Measurements from ENCODE around the gene PAGE4. TPM values are rescaled to one million over a fixed set of nuclear protein-coding genes. Genes with fewer than 3 reads are reported as not detected.

PAGE4 gene
- total RNA-seq, 4 donors from 2014 or later: not detected

GRCh38 chrX:49853661-49854060, 24.6 kb downstream of the PAGE4 start:
- intact Hi-C loops (cut with DNase I): no loop called here
- TF ChIP-seq CTCF (IDR thresholded peaks at IDR 0.05) (no peak), POLR2A (IDR thresholded peaks at IDR 0.05) (no peak)
- H3K36me3 ChIP-seq: no peaks in the 10 kb centered on the region
- no peak for DNase-seq
- no peaks in the 10 kb centered on the region for H3K27me3 ChIP-seq
- no peak overlapping the region for H3K27ac ChIP-seq
- no peak overlapping the region for H3K4me3 ChIP-seq
- 69 to 95% methylated on average over 3 to 6 of the region's 6 CpGs for WGBS, 2 donors
- no peaks in the 10 kb centered on the region for H3K9me3 ChIP-seq
- no peaks in the 10 kb centered on the region for H3K4me1 ChIP-seq

- no peaks in the 10 kb centered on the region for H3K9me3 ChIP-seq
- DNase-seq: no peak
Measured at GRCh38 chrX:49856819-49857218, 27.7 kb downstream of the PAGE4 start.

GRCh38 chrX:49858341-49858740, 29.2 kb downstream of the PAGE4 start:
- DNase-seq: no peak

More at GRCh38 chrX:49856819-49857218, 27.7 kb downstream of the PAGE4 start:
- no peaks in the 10 kb centered on the region for H3K4me1 ChIP-seq
- TF ChIP-seq CTCF (IDR thresholded peaks at IDR 0.05): no peak
- no peak for TF ChIP-seq POLR2A (IDR thresholded peaks at IDR 0.05)
- H3K27ac ChIP-seq: no peak overlapping the region
- intact Hi-C loops (cut with DNase I): no loop called here
- no peaks in the 10 kb centered on the region for H3K27me3 ChIP-seq
- no peaks in the 10 kb centered on the region for H3K36me3 ChIP-seq
- 63 to 87% methylated on average over 2 of the region's 2 CpGs for WGBS, 2 donors
- H3K4me3 ChIP-seq: no peak overlapping the region

GRCh38 chrX:49859491-49859890, 30.4 kb downstream of the PAGE4 start:
- no peak for DNase-seq
- TF ChIP-seq CTCF (IDR thresholded peaks at IDR 0.05): no peak
- TF ChIP-seq POLR2A (IDR thresholded peaks at IDR 0.05): no peak
- Histone ChIP-seq H3K4me3 (no peak overlapping the region), H3K4me1 (no peaks in the 10 kb centered on the region), H3K27me3 (no peaks in the 10 kb centered on the region), H3K9me3 (no peaks in the 10 kb centered on the region), H3K36me3 (no peaks in the 10 kb centered on the region), H3K27ac (no peak overlapping the region)
- intact Hi-C loops (cut with DNase I): no loop called here
- 81 to 100% methylated on average over 1 of the region's 1 CpG for WGBS, 2 donors

More at GRCh38 chrX:49858341-49858740, 29.2 kb downstream of the PAGE4 start:
- intact Hi-C loops (cut with DNase I): no loop called here
- no peak overlapping the region for H3K4me3 ChIP-seq
- TF ChIP-seq CTCF (IDR thresholded peaks at IDR 0.05) (no peak), POLR2A (IDR thresholded peaks at IDR 0.05) (no peak)
- H3K4me1 ChIP-seq: no peaks in the 10 kb centered on the region
- H3K27ac ChIP-seq: no peak overlapping the region
- H3K9me3 ChIP-seq: no peaks in the 10 kb centered on the region
- no peaks in the 10 kb centered on the region for H3K27me3 ChIP-seq
- WGBS, 2 donors: 30 to 37% methylated on average over 2 of the region's 2 CpGs
- H3K36me3 ChIP-seq: no peaks in the 10 kb centered on the region

GRCh38 chrX:49860867-49861535, 31.9 kb downstream of the PAGE4 start:
- TF ChIP-seq POLR2A (IDR thresholded peaks at IDR 0.05) (no peak), CTCF (IDR thresholded peaks at IDR 0.05) (no peak)
- WGBS, 2 donors: 41 to 45% methylated on average over 2 of the region's 2 CpGs

More at GRCh38 chrX:49860867-49861535, 31.9 kb downstream of the PAGE4 start:
- H3K9me3 ChIP-seq: no peaks in the 10 kb centered on the region
- H3K36me3 ChIP-seq: no peaks in the 10 kb centered on the region
- intact Hi-C loops (cut with DNase I): no loop called here
- H3K4me3 ChIP-seq: no peak overlapping the region
- H3K27ac ChIP-seq: no peak overlapping the region
- no peaks in the 10 kb centered on the region for H3K27me3 ChIP-seq
- H3K4me1 ChIP-seq: no peaks in the 10 kb centered on the region
- DNase-seq: no peak
